PFSK-1 (cell line): ENCODE data around the gene GLIPR1. TPM values are rescaled to one million over a fixed set of nuclear protein-coding genes. Genes with fewer than 3 reads are reported as not detected.

ENCODE experiments used
- FOXP2 ChIP-seq: optimal IDR thresholded peaks from 2 replicates; pipeline ENCODE3; 2011; ENCODE audit warnings: borderline replicate concordance, control low read depth, inconsistent platforms; ENCODE audit not compliant: insufficient read depth; ENCODE audit errors: extremely low read length, extremely low read depth
- POLR2AphosphoS5 ChIP-seq: IDR thresholded peaks from 2 replicates; pipeline ENCODE4 v1.6.1; 2012; ENCODE audit warnings: low read depth, mild to moderate bottlenecking, control low read depth, low read length, moderate library complexity
- REST ChIP-seq, 2 experiments: IDR thresholded peaks; 2 replicates each; pipeline versions ENCODE4 v1.6.1 to v1.8.0; 2011 to 2012; ENCODE audit warnings: low read depth in 2 of 2, low read length in 2 of 2, control low read depth in 1 of 2, inconsistent platforms in 1 of 2, mild to moderate bottlenecking in 1 of 2, moderate library complexity in 1 of 2; ENCODE audit not compliant: insufficient read depth in 1 of 2
- SIN3A ChIP-seq: IDR thresholded peaks from 2 replicates; pipeline ENCODE4 v1.6.1; 2012; ENCODE audit warnings: mild to moderate bottlenecking, low read length, moderate library complexity, borderline replicate concordance; ENCODE audit not compliant: insufficient read depth
- TAF1 ChIP-seq: IDR thresholded peaks from 2 replicates; pipeline ENCODE4 v1.6.1; 2012; ENCODE audit warnings: low read length, control low read depth, borderline replicate concordance; ENCODE audit not compliant: insufficient read depth
- polyA plus RNA-seq: library from polyadenylated mRNA; unstranded; fragments of >200 nt; gene quantifications from one replicate; pipeline ENCODE4 v1.2.1, GENCODE V29; 2012; ENCODE audit warnings: low read depth, missing spikeins; ENCODE audit not compliant: insufficient read length

Gene GLIPR1
- polyA plus RNA-seq = 5.0 TPM

- TF ChIP-seq REST (IDR thresholded peaks at IDR 0.05; ENCODE audit: insufficient read depth in 1 of 2, low read depth in 2 of 2, low read length in 2 of 2) = no peak
- TF ChIP-seq POLR2AphosphoS5 = 0 out of 2 replicates have a peak, but pooled peaks have one; percentile 40
These were observed at the start of gene GLIPR1 for GRCh38 chr12:75480469-75480949. Gene GLIPR1 (plus strand): TSS chr12:75480755. CDS start chr12:75480881, 126 bp downstream.

DNA sequence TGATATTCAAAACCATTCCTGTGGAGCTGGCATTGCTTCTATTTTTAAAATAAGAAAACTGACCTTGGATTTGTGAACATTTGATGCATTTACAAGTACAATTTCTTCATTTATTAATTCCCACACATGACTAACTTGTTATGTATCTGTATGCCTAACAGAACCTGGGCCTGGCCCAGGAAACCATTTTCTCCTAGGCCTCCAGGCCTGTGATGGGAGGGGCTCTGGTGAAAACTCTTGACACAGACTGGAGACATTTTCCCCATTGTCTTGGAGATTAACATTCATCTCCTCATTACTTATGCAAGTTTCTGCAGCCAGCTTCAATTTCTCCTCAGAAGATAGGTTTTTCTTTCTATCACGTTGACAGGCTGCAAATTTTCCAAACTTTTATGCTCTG, 47.6 kb upstream of the GLIPR1 start:
- no peak for TF ChIP-seq SIN3A
- TF ChIP-seq TAF1 = no peak
- TF ChIP-seq POLR2AphosphoS5 = no peak
- no peak for TF ChIP-seq FOXP2
- TF ChIP-seq REST (IDR thresholded peaks at IDR 0.05; ENCODE audit: insufficient read depth in 1 of 2, low read depth in 2 of 2, low read length in 2 of 2) = no peak

- no peak for TF ChIP-seq TAF1
- TF ChIP-seq POLR2AphosphoS5 = no peak
- TF ChIP-seq SIN3A = no peak
- TF ChIP-seq REST (IDR thresholded peaks at IDR 0.05; ENCODE audit: insufficient read depth in 1 of 2, low read depth in 2 of 2, low read length in 2 of 2) = no peak
- TF ChIP-seq FOXP2 = no peak
These were observed 43.0 kb upstream of the GLIPR1 start for GRCh38 chr12:75437564-75437963.

GRCh38 chr12:75438059-75438754, 42.3 kb upstream of the GLIPR1 start:
- no peak for TF ChIP-seq POLR2AphosphoS5
- TF ChIP-seq TAF1 = no peak
- TF ChIP-seq SIN3A = no peak
- TF ChIP-seq FOXP2 = no peak
- no peak for TF ChIP-seq REST (IDR thresholded peaks at IDR 0.05; ENCODE audit: insufficient read depth in 1 of 2, low read depth in 2 of 2, low read length in 2 of 2)

GRCh38 chr12:75439048-75439447, 41.5 kb upstream of the GLIPR1 start:
- TF ChIP-seq POLR2AphosphoS5 (no peak), SIN3A (no peak), REST (IDR thresholded peaks at IDR 0.05; ENCODE audit: insufficient read depth in 1 of 2, low read depth in 2 of 2, low read length in 2 of 2) (no peak), FOXP2 (no peak), TAF1 (no peak)
